HepG2 (cell line): ENCODE results near the gene GNA14. TPM values are rescaled to one million over a fixed set of nuclear protein-coding genes. Genes with fewer than 3 reads are reported as not detected.

Source experiments
- ATAC-seq: fragments of 200-7000 bp; cut with Tn5 transposase; 3 replicates; pipeline ENCODE4 v1.9.1; 2020; ENCODE audit warnings: mild to moderate bottlenecking, moderate library complexity
- BruUV-seq: library from RNA; stranded (reverse); fragments of 400-500 nt; replicated peaks from 2 replicates; lab custom pipeline; 2021; lab: Mats Ljungman, UMichigan
- CTCF ChIA-PET: fragments of 300-600 bp; formaldehyde crosslinking; extraction: SDS; loops from one replicate; lab custom pipeline; 2021; ENCODE audit warnings: low total read pairs, inconsistent platforms, low intra/inter-chr PET ratio; lab: Yijun Ruan, JAX
- POLR2A ChIA-PET: fragments of 350-600 bp; sonication (Branson Sonifier 250); formaldehyde crosslinking; loops from one replicate; lab custom pipeline; 2020; ENCODE audit warnings: antibody characterized with exemption, inconsistent platforms; lab: Yijun Ruan, JAX
- DNase-seq: peaks from one replicate; pipeline ENCODE4 v3.0.0-alpha.2; 2015; ENCODE audit warnings: low spot score
- FAIRE-seq: peaks from 3 replicates; lab custom pipeline; 2011; peaks lifted over from hg19 to GRCh38; lab: Jason Lieb, UNC
- H2AFZ ChIP-seq: one replicate; pipeline ENCODE4 v1.6.1; 2011; ENCODE audit warnings: low read length, inconsistent platforms
- H3K27ac ChIP-seq: fragments of 300-600 bp; 3 replicates; pipeline ENCODE4 v1.8.0; 2011; ENCODE audit warnings: mixed run types, mild to moderate bottlenecking, mixed read lengths, low read length, inconsistent platforms; ENCODE audit not compliant: insufficient read depth; ENCODE audit errors: extremely low read length
- H3K27me3 ChIP-seq, 2 experiments: fragments of 200-600 bp in 1 of 2; 2 replicates in 1 of 2; 3 replicates in 1 of 2; pipeline versions ENCODE4 v1.6.0 to v1.8.0; 2011; ENCODE audit warnings: low read length in 2 of 2, mild to moderate bottlenecking in 2 of 2, moderate library complexity in 2 of 2, inconsistent platforms in 1 of 2; ENCODE audit not compliant: insufficient read depth in 2 of 2, control insufficient read depth in 1 of 2
- H3K36me3 ChIP-seq, 2 experiments: fragments of 200-600 bp in 1 of 2; replicated peaks in 1 of 2; 2 replicates in 1 of 2; 3 replicates in 1 of 2; pipeline versions ENCODE4 v1.5.1 to v1.8.0; 2011; ENCODE audit warnings: low read length in 2 of 2, inconsistent platforms in 1 of 2; ENCODE audit not compliant: insufficient read depth in 2 of 2, control insufficient read depth in 1 of 2
- H3K4me1 ChIP-seq: 2 replicates; pipeline ENCODE4 v1.5.1; 2012; ENCODE audit warnings: low read length, inconsistent platforms; ENCODE audit not compliant: insufficient read depth
- H3K4me2 ChIP-seq: 2 replicates; pipeline ENCODE4 v1.6.0; 2011; ENCODE audit warnings: low read depth, low read length, inconsistent platforms
- H3K4me3 ChIP-seq, 3 experiments: fragments of 200-600 bp in 1 of 3; sonication (generic), shearing (Covaris generic) in 1 of 3; replicated peaks in 1 of 3; 2 replicates each; pipeline ENCODE4 v1.5.1; 2011 to 2016; ENCODE audit warnings: low read length in 3 of 3, inconsistent platforms in 2 of 3, low read depth in 2 of 3, mild to moderate bottlenecking in 2 of 3, control low read depth in 1 of 3, mixed read lengths in 1 of 3; ENCODE audit not compliant: insufficient read depth in 1 of 3
- H3K79me2 ChIP-seq: one replicate; pipeline ENCODE4 v1.6.1; 2011; ENCODE audit warnings: low read length, inconsistent platforms; ENCODE audit not compliant: insufficient read depth
- H3K9ac ChIP-seq: 2 replicates; pipeline ENCODE4 v1.6.0; 2011; ENCODE audit warnings: mild to moderate bottlenecking, low read depth, low read length, inconsistent platforms; ENCODE audit not compliant: insufficient read depth
- H3K9me3 ChIP-seq: 2 replicates; pipeline ENCODE4 v1.5.1; 2012; ENCODE audit warnings: mild to moderate bottlenecking, low read length
- H4K20me1 ChIP-seq: 2 replicates; pipeline ENCODE4 v1.6.0; 2011; ENCODE audit warnings: inconsistent platforms, mild to moderate bottlenecking, low read length, moderate library complexity; ENCODE audit not compliant: insufficient read depth
- KLF12 ChIP-seq: sonication (generic); formaldehyde crosslinking; IDR thresholded peaks from 2 replicates; pipeline ENCODE4 v1.4.0; 2020; ENCODE audit warnings: missing genetic modification reagents, borderline replicate concordance
- REXO4 ChIP-seq: sonication (generic); formaldehyde crosslinking; IDR thresholded peaks from 2 replicates; pipeline ENCODE4 v1.8.0; 2022; ENCODE audit warnings: missing genetic modification reagents, mild to moderate bottlenecking, borderline replicate concordance
- ZFP36 ChIP-seq: fragments of 150-350 bp; IDR thresholded peaks from 2 replicates; pipeline ENCODE4 v1.6.1; 2018; ENCODE audit warnings: borderline replicate concordance, low read length, low read depth; ENCODE audit not compliant: partially characterized antibody
- ZNF136 ChIP-seq: sonication (generic); formaldehyde crosslinking; IDR thresholded peaks from 2 replicates; pipeline ENCODE4 v1.8.1; 2022; ENCODE audit warnings: low read depth, mild to moderate bottlenecking, moderate library complexity, missing genetic modification reagents
- ZNF160 ChIP-seq: sonication (generic); formaldehyde crosslinking; IDR thresholded peaks from 2 replicates; pipeline ENCODE4 v1.8.0; 2022; ENCODE audit warnings: mild to moderate bottlenecking, inconsistent platforms, missing genetic modification reagents
- ZNF281 ChIP-seq: sonication (generic); formaldehyde crosslinking; IDR thresholded peaks from 2 replicates; pipeline ENCODE4 v1.4.0; 2020; ENCODE audit warnings: missing genetic modification reagents, borderline replicate concordance
- ZNF749 ChIP-seq: sonication (generic); formaldehyde crosslinking; IDR thresholded peaks from 2 replicates; pipeline ENCODE4 v1.8.0; 2022; ENCODE audit warnings: mild to moderate bottlenecking, missing genetic modification reagents, moderate library complexity, borderline replicate concordance
- WGBS: methylation state at CpG from one replicate; pipeline ENCODE4 v1.1.6; 2017; ENCODE audit warnings: low lambda C conversion rate; 5-methylcytosine and 5-hydroxymethylcytosine counted together
- in situ Hi-C: cut with HindIII; loops from 2 replicates; pipeline ENCODE4 v1.10.0; 2017; ENCODE audit warnings: low pct_unique_long_range_greater_than_20kb; ENCODE audit not compliant: extremely low pct_ligation_motif_present
- intact Hi-C: fragments of 100-400 bp; cut with micrococcal nuclease; formaldehyde crosslinking; loops from one replicate; pipeline ENCODE4 v1.10.0; 2022; ENCODE audit not compliant: unreplicated experiment
- polyA plus RNA-seq, 8 experiments: library from polyadenylated mRNA; depleted of rRNA in 3 of 8; stranded (reverse) in 7 of 8; unstranded in 1 of 8; fragments of >200 nt; fragmentation: Illumina TruSeq in 4 of 8; extraction: Trizol in 4 of 8; gene quantifications; 2 replicates each; pipeline versions ENCODE4 v1.2.1 to v1.2.3, GENCODE V29; 2011 to 2016; ENCODE audit warnings: low read depth in 4 of 8, missing spikeins in 1 of 8, mixed read lengths in 1 of 8; ENCODE audit not compliant: insufficient read depth in 1 of 8
- total RNA-seq, 5 experiments: library from RNA; depleted of rRNA; stranded (reverse); fragments of >200 nt; fragmentation: Illumina TruSeq; extraction: Trizol; gene quantifications; 2 replicates each; pipeline ENCODE4 v1.2.3, GENCODE V29; 2016; ENCODE audit warnings: low read depth in 1 of 5

Gene GNA14
- total and polyA plus RNA-seq, 2 of the 13 experiments (the other 11 are each of a cell fraction or from before 2014, with no cell fraction given), result not detected

GRCh38 chr9:77543131-77543822 is 104.8 kb downstream of the GNA14 start (continued):
- TF ChIP-seq ZNF136 (CRISPR knock-in tag) (no peak), KLF12 (no peak), ZNF281 (CRISPR knock-in tag) (no peak)

- DNase-seq, result no peak
- no peak overlapping the region for H2AFZ ChIP-seq
- H3K36me3 ChIP-seq, result no peaks in the 10 kb centered on the region
- H3K4me3 ChIP-seq, result no peak overlapping the region
- BruUV-seq, result no TSS peak
- ATAC-seq, result no peak
- H3K4me1 ChIP-seq, result no peaks in the 10 kb centered on the region
- peaks cover 29% of the 10 kb centered on the region for H3K9me3 ChIP-seq
- WGBS, result 2% methylated on average over 1 of the region's 1 CpG
- H3K9ac ChIP-seq, result no peak overlapping the region
- no peaks in the 10 kb centered on the region for H3K27me3 ChIP-seq
- H3K4me2 ChIP-seq, result no peak overlapping the region
- no peak for FAIRE-seq
- in situ Hi-C loops, result no loop called here
- no peak for TF ChIP-seq ZNF749
- no peak for TF ChIP-seq REXO4
- TF ChIP-seq ZFP36, result no peak
- TF ChIP-seq ZNF160 (CRISPR knock-in tag), result peak; percentile 84
- no peak overlapping the region for H3K27ac ChIP-seq
- intact Hi-C loops, result no loop called here
- ChIA-PET CTCF (no interaction called here), POLR2A (no interaction called here)
- no peaks in the 10 kb centered on the region for H3K79me2 ChIP-seq
- H4K20me1 ChIP-seq, result no peaks in the 10 kb centered on the region; the same call in 1 of the 2 replicates
These were observed 106.5 kb downstream of the GNA14 start for GRCh38 chr9:77541600-77541999.
